ENCODE measurements around the gene KCTD17. TPM values are rescaled to one million over a fixed set of nuclear protein-coding genes. Genes with fewer than 3 reads are reported as not detected.

The KCTD17 gene
- total RNA-seq, 1 donor from 2014 or later, result 31.3 TPM

GRCh38 chr22:37074537-37074936 lies 23.0 kb downstream of the KCTD17 start:
- no peak overlapping the region for H3K9ac ChIP-seq (ENCODE audit: low read length)
- no peak overlapping the region for H3K4me2 ChIP-seq (ENCODE audit: low read length)
- no peak overlapping the region for H2AFZ ChIP-seq (ENCODE audit: low read depth, low read length)
- H3K27ac Mint-ChIP-seq (ENCODE audit: unreplicated experiment), result no peak overlapping the region
- H3K4me1 Mint-ChIP-seq (ENCODE audit: low read depth, unreplicated experiment), result peaks cover 8% of the 10 kb centered on the region
- H3K4me1 ChIP-seq (ENCODE audit: insufficient read depth, low read length), result no peaks in the 10 kb centered on the region
- no peaks in the 10 kb centered on the region for H3K36me3 ChIP-seq (ENCODE audit: insufficient read depth, low read length)
- H3K4me3 Mint-ChIP-seq (ENCODE audit: unreplicated experiment), result no peak overlapping the region
- DNase-seq (ENCODE audit: low read depth) (no peak), FAIRE-seq (no peak)
- no peak overlapping the region for H3K27ac ChIP-seq (ENCODE audit: low read depth, low read length)
- peaks cover 8% of the 10 kb centered on the region for H3K9me3 ChIP-seq (ENCODE audit: insufficient read depth, low read depth, low read length)
- H3K79me2 ChIP-seq (ENCODE audit: insufficient read depth, low read length), result no peaks in the 10 kb centered on the region
- H3K9me3 Mint-ChIP-seq (ENCODE audit: unreplicated experiment), result no peaks in the 10 kb centered on the region
- H3K27me3 Mint-ChIP-seq (ENCODE audit: low read depth, unreplicated experiment), result peaks cover 17% of the 10 kb centered on the region
- no peak overlapping the region for H3K4me3 ChIP-seq (ENCODE audit: insufficient read depth, low read depth, low read length)
- H3K27me3 ChIP-seq (ENCODE audit: insufficient read depth, low read length), result peaks cover 26% of the 10 kb centered on the region
- H3K36me3 Mint-ChIP-seq (ENCODE audit: low read depth, unreplicated experiment), result no peaks in the 10 kb centered on the region
- TF ChIP-seq EZH2 (IDR thresholded peaks at IDR 0.05; ENCODE audit: insufficient read depth, low read length) (no peak), CTCF (IDR thresholded peaks at IDR 0.05; ENCODE audit: insufficient read depth, low read depth, low read length) (no peak)
- peaks cover 4% of the 10 kb centered on the region for H4K20me1 ChIP-seq (ENCODE audit: insufficient read depth, low read length)

GRCh38 chr22:37075046-37075445 lies 23.5 kb downstream of the KCTD17 start:
- H3K4me1 Mint-ChIP-seq (ENCODE audit: low read depth, unreplicated experiment), result peaks cover 11% of the 10 kb centered on the region

More at GRCh38 chr22:37075046-37075445, 23.5 kb downstream of the KCTD17 start:
- no peaks in the 10 kb centered on the region for H3K9me3 Mint-ChIP-seq (ENCODE audit: unreplicated experiment)
- H3K4me3 Mint-ChIP-seq (ENCODE audit: unreplicated experiment), result no peak overlapping the region
- H3K27ac ChIP-seq (ENCODE audit: low read depth, low read length), result no peak overlapping the region
- H2AFZ ChIP-seq (ENCODE audit: low read depth, low read length), result no peak overlapping the region
- no peaks in the 10 kb centered on the region for H3K36me3 ChIP-seq (ENCODE audit: insufficient read depth, low read length)
- H3K36me3 Mint-ChIP-seq (ENCODE audit: low read depth, unreplicated experiment), result no peaks in the 10 kb centered on the region
- no peak overlapping the region for H3K27ac Mint-ChIP-seq (ENCODE audit: unreplicated experiment)
- peaks cover 22% of the 10 kb centered on the region for H3K27me3 ChIP-seq (ENCODE audit: insufficient read depth, low read length)
- H3K9me3 ChIP-seq (ENCODE audit: insufficient read depth, low read depth, low read length), result peaks cover 8% of the 10 kb centered on the region
- no peak overlapping the region for H3K4me3 ChIP-seq (ENCODE audit: insufficient read depth, low read depth, low read length)
- H3K4me1 ChIP-seq (ENCODE audit: insufficient read depth, low read length), result no peaks in the 10 kb centered on the region
- H3K79me2 ChIP-seq (ENCODE audit: insufficient read depth, low read length), result no peaks in the 10 kb centered on the region
- no peak overlapping the region for H3K4me2 ChIP-seq (ENCODE audit: low read length)
- H3K27me3 Mint-ChIP-seq (ENCODE audit: low read depth, unreplicated experiment), result peaks cover 12% of the 10 kb centered on the region
- no peak overlapping the region for H3K9ac ChIP-seq (ENCODE audit: low read length)
- no peak for FAIRE-seq
- H4K20me1 ChIP-seq (ENCODE audit: insufficient read depth, low read length), result peaks cover 4% of the 10 kb centered on the region
- DNase-seq (ENCODE audit: low read depth), result no peak
- TF ChIP-seq EZH2 (IDR thresholded peaks at IDR 0.05; ENCODE audit: insufficient read depth, low read length) (no peak), CTCF (IDR thresholded peaks at IDR 0.05; ENCODE audit: insufficient read depth, low read depth, low read length) (no peak)

All from astrocyte (in vitro differentiated cells and primary cell).